ENCODE results near the gene WAPL.

DNA sequence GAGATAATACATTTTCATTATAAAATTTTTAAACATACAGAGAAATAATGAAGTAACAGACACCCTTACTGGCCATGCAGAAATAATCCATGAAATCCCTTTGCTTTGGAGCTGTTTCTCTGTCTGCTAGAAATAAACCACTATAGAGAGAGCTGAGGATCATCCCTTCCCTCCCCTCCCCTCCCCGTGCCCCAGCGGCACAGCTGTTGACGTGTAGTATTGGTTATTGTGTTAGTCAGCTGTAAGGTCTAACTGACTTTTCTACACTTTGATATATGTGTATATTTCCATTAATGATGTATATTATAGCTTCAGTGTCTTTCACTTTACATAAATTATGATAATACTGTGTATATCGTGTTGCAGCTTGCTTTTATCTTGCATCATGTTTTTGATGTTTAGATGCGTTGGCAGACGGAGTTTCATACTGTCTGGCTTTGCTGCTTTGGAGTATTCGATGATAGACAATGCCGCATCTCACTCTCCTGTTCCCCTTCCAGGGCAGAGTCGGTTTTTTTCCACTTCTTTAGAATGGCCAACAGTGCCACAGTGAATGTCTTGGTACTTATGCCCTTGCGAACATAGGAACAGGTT, 127.6 kb downstream of the WAPL start:
- TF ChIP-seq, protein P1, sequence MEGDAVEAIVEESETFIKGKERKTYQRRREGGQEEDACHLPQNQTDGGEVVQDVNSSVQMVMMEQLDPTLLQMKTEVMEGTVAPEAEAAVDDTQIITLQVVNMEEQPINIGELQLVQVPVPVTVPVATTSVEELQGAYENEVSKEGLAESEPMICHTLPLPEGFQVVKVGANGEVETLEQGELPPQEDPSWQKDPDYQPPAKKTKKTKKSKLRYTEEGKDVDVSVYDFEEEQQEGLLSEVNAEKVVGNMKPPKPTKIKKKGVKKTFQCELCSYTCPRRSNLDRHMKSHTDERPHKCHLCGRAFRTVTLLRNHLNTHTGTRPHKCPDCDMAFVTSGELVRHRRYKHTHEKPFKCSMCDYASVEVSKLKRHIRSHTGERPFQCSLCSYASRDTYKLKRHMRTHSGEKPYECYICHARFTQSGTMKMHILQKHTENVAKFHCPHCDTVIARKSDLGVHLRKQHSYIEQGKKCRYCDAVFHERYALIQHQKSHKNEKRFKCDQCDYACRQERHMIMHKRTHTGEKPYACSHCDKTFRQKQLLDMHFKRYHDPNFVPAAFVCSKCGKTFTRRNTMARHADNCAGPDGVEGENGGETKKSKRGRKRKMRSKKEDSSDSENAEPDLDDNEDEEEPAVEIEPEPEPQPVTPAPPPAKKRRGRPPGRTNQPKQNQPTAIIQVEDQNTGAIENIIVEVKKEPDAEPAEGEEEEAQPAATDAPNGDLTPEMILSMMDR (IDR thresholded peaks at IDR 0.05), result no peak
- TF ChIP-seq POLR2A (IDR thresholded peaks at IDR 0.05), result no peak

All from right lobe of liver (tissue), 4 donors.